ENCODE measurements around the gene RAB40B. TPM values are rescaled to one million over a fixed set of nuclear protein-coding genes. Genes with fewer than 3 reads are reported as not detected.

RAB40B gene
- total and polyA plus RNA-seq, 4 donors = 11.8 to 32.3 (median 21.8) TPM

GRCh38 chr17:82734987-82735866 lies 36.7 kb upstream of the RAB40B start, which contains the start of gene FN3K:
FN3K (plus strand) TSS chr17:82735615; CDS start chr17:82735637, 22 bp downstream.
- peak in 5 of 6 donors; percentile 55 to 93 (median 67) for DNase-seq (ENCODE audit: low read depth in 4 of 6, low spot score in 6 of 6)
- no peaks in the 10 kb centered on the region for H3K27me3 ChIP-seq (ENCODE audit: control insufficient read depth, insufficient read depth, low read length)
- peaks cover 35% of the 10 kb centered on the region for H3K4me1 ChIP-seq (ENCODE audit: control insufficient read depth, insufficient read depth, low read length)
- WGBS (ENCODE audit: insufficient coverage) = 3% methylated on average over 101 of the region's 101 CpGs
- peaks cover 62% of the 10 kb centered on the region for H3K36me3 ChIP-seq (ENCODE audit: control insufficient read depth, insufficient read depth, low read length)
- peak within 1 kb of the TSS; percentile 40 for H3K27ac ChIP-seq (ENCODE audit: low read depth, low read length)
- H3K4me3 ChIP-seq (ENCODE audit: low read depth, low read length) = peak within 1 kb of the TSS; percentile 54
- H3K9me3 ChIP-seq (ENCODE audit: control insufficient read depth, insufficient read depth, low read length) = peaks cover 2% of the 10 kb centered on the region

- peaks cover 56% of the 10 kb centered on the region for H3K36me3 ChIP-seq (ENCODE audit: control insufficient read depth, insufficient read depth, low read length)
- H3K4me3 ChIP-seq (ENCODE audit: low read depth, low read length) = no peak overlapping the region
- no peak for DNase-seq (ENCODE audit: low read depth in 4 of 6, low spot score in 6 of 6)
- no peaks in the 10 kb centered on the region for H3K27me3 ChIP-seq (ENCODE audit: control insufficient read depth, insufficient read depth, low read length)
- 100% methylated on average over 8 of the region's 13 CpGs for WGBS (ENCODE audit: insufficient coverage)
- H3K9me3 ChIP-seq (ENCODE audit: control insufficient read depth, insufficient read depth, low read length) = no peaks in the 10 kb centered on the region
- H3K4me1 ChIP-seq (ENCODE audit: control insufficient read depth, insufficient read depth, low read length) = peaks cover 23% of the 10 kb centered on the region
- H3K27ac ChIP-seq (ENCODE audit: low read depth, low read length) = no peak overlapping the region
These were observed 33.7 kb upstream of the RAB40B start for GRCh38 chr17:82732118-82732743.

GRCh38 chr17:82729479-82730260 lies 31.2 kb upstream of the RAB40B start:
- WGBS (ENCODE audit: insufficient coverage) = 86% methylated on average over 48 of the region's 48 CpGs
- Histone ChIP-seq H3K4me3 (ENCODE audit: low read depth, low read length) (no peak overlapping the region), H3K4me1 (ENCODE audit: control insufficient read depth, insufficient read depth, low read length) (peaks cover 3% of the 10 kb centered on the region), H3K27me3 (ENCODE audit: control insufficient read depth, insufficient read depth, low read length) (no peaks in the 10 kb centered on the region), H3K27ac (ENCODE audit: low read depth, low read length) (no peak overlapping the region), H3K36me3 (ENCODE audit: control insufficient read depth, insufficient read depth, low read length) (peaks cover 71% of the 10 kb centered on the region), H3K9me3 (ENCODE audit: control insufficient read depth, insufficient read depth, low read length) (no peaks in the 10 kb centered on the region)
- DNase-seq (ENCODE audit: low read depth in 4 of 6, low spot score in 6 of 6) = no peak

GRCh38 chr17:82726427-82726826 lies 27.9 kb upstream of the RAB40B start:
- H3K27ac ChIP-seq (ENCODE audit: low read depth, low read length) = no peak overlapping the region
- peaks cover 74% of the 10 kb centered on the region for H3K36me3 ChIP-seq (ENCODE audit: control insufficient read depth, insufficient read depth, low read length)
- no peaks in the 10 kb centered on the region for H3K9me3 ChIP-seq (ENCODE audit: control insufficient read depth, insufficient read depth, low read length)
- no peak overlapping the region for H3K4me3 ChIP-seq (ENCODE audit: low read depth, low read length)
- H3K27me3 ChIP-seq (ENCODE audit: control insufficient read depth, insufficient read depth, low read length) = no peaks in the 10 kb centered on the region
- H3K4me1 ChIP-seq (ENCODE audit: control insufficient read depth, insufficient read depth, low read length) = no peaks in the 10 kb centered on the region
- WGBS (ENCODE audit: insufficient coverage) = 98% methylated on average over 10 of the region's 10 CpGs
- no peak for DNase-seq (ENCODE audit: low read depth in 4 of 6, low spot score in 6 of 6)

GRCh38 chr17:82723169-82723807 lies 24.8 kb upstream of the RAB40B start:
- H3K4me3 ChIP-seq (ENCODE audit: low read depth, low read length) = no peak overlapping the region
- 95% methylated on average over 22 of the region's 26 CpGs for WGBS (ENCODE audit: insufficient coverage)

GRCh38 chr17:82722341-82723013 lies 24.0 kb upstream of the RAB40B start:
- WGBS (ENCODE audit: insufficient coverage) = 92% methylated on average over 13 of the region's 19 CpGs
- H3K4me1 ChIP-seq (ENCODE audit: control insufficient read depth, insufficient read depth, low read length) = peaks cover 9% of the 10 kb centered on the region
- H3K36me3 ChIP-seq (ENCODE audit: control insufficient read depth, insufficient read depth, low read length) = peaks cover 85% of the 10 kb centered on the region
- no peaks in the 10 kb centered on the region for H3K9me3 ChIP-seq (ENCODE audit: control insufficient read depth, insufficient read depth, low read length)
- H3K27ac ChIP-seq (ENCODE audit: low read depth, low read length) = no peak overlapping the region
- H3K27me3 ChIP-seq (ENCODE audit: control insufficient read depth, insufficient read depth, low read length) = no peaks in the 10 kb centered on the region
- H3K4me3 ChIP-seq (ENCODE audit: low read depth, low read length) = no peak overlapping the region
- no peak for DNase-seq (ENCODE audit: low read depth in 4 of 6, low spot score in 6 of 6)

More at GRCh38 chr17:82723169-82723807, 24.8 kb upstream of the RAB40B start:
- no peak overlapping the region for H3K27ac ChIP-seq (ENCODE audit: low read depth, low read length)
- peaks cover under 1% of the 10 kb centered on the region for H3K4me1 ChIP-seq (ENCODE audit: control insufficient read depth, insufficient read depth, low read length)
- H3K9me3 ChIP-seq (ENCODE audit: control insufficient read depth, insufficient read depth, low read length) = no peaks in the 10 kb centered on the region
- peaks cover 86% of the 10 kb centered on the region for H3K36me3 ChIP-seq (ENCODE audit: control insufficient read depth, insufficient read depth, low read length)
- H3K27me3 ChIP-seq (ENCODE audit: control insufficient read depth, insufficient read depth, low read length) = no peaks in the 10 kb centered on the region
- DNase-seq (ENCODE audit: low read depth in 4 of 6, low spot score in 6 of 6) = no peak

- 97% methylated on average over 18 of the region's 19 CpGs for WGBS (ENCODE audit: insufficient coverage)
- peaks cover 23% of the 10 kb centered on the region for H3K4me1 ChIP-seq (ENCODE audit: control insufficient read depth, insufficient read depth, low read length)
- H3K9me3 ChIP-seq (ENCODE audit: control insufficient read depth, insufficient read depth, low read length) = no peaks in the 10 kb centered on the region
- no peak for DNase-seq (ENCODE audit: low read depth in 4 of 6, low spot score in 6 of 6)
- no peak overlapping the region for H3K27ac ChIP-seq (ENCODE audit: low read depth, low read length)
- no peaks in the 10 kb centered on the region for H3K27me3 ChIP-seq (ENCODE audit: control insufficient read depth, insufficient read depth, low read length)
- peaks cover 63% of the 10 kb centered on the region for H3K36me3 ChIP-seq (ENCODE audit: control insufficient read depth, insufficient read depth, low read length)
- no peak overlapping the region for H3K4me3 ChIP-seq (ENCODE audit: low read depth, low read length)
These were observed 21.7 kb upstream of the RAB40B start for GRCh38 chr17:82720204-82720603.

GRCh38 chr17:82718986-82719685 lies 20.6 kb upstream of the RAB40B start:
- WGBS (ENCODE audit: insufficient coverage) = 98% methylated on average over 16 of the region's 18 CpGs
- Histone ChIP-seq H3K36me3 (ENCODE audit: control insufficient read depth, insufficient read depth, low read length) (peaks cover 54% of the 10 kb centered on the region), H3K9me3 (ENCODE audit: control insufficient read depth, insufficient read depth, low read length) (no peaks in the 10 kb centered on the region)

More at GRCh38 chr17:82718986-82719685, 20.6 kb upstream of the RAB40B start:
- DNase-seq (ENCODE audit: low read depth in 4 of 6, low spot score in 6 of 6) = no peak
- Histone ChIP-seq H3K27ac (ENCODE audit: low read depth, low read length) (no peak overlapping the region), H3K4me3 (ENCODE audit: low read depth, low read length) (no peak overlapping the region), H3K4me1 (ENCODE audit: control insufficient read depth, insufficient read depth, low read length) (peaks cover 23% of the 10 kb centered on the region), H3K27me3 (ENCODE audit: control insufficient read depth, insufficient read depth, low read length) (no peaks in the 10 kb centered on the region)
